Sigmoid colon (tissue), 7 donors: ENCODE measurements around the gene SH3BGRL. TPM values are rescaled to one million over a fixed set of nuclear protein-coding genes. Genes with fewer than 3 reads are reported as not detected.

Experiments
- DNase-seq: peaks from one replicate; pipeline ENCODE4 v3.0.0-alpha.2; 2019
- H3K27ac ChIP-seq, 4 donors: fragments of 200-600 bp; sonication (generic); one replicate each; pipeline ENCODE4 v1.5.1; 2016 to 2019; ENCODE audit warnings: mild to moderate bottlenecking in 1 of 4
- H3K27me3 ChIP-seq, 3 donors: fragments of 200-600 bp; sonication (generic); one replicate each; pipeline ENCODE4 v1.5.1; 2019; ENCODE audit warnings: mild to moderate bottlenecking in 1 of 3
- H3K36me3 ChIP-seq, 4 donors: fragments of 200-600 bp; sonication (generic); one replicate each; pipeline ENCODE4 v1.5.1; 2016 to 2019
- H3K4me1 ChIP-seq, 4 donors: fragments of 200-600 bp; sonication (generic); one replicate each; pipeline ENCODE4 v1.5.1; 2017 to 2019
- H3K4me3 ChIP-seq, 4 donors: fragments of 200-600 bp; sonication (generic); one replicate each; pipeline ENCODE4 v1.5.1; 2017 to 2019; ENCODE audit warnings: mild to moderate bottlenecking in 2 of 4, moderate library complexity in 1 of 4
- H3K9me3 ChIP-seq, 4 donors: fragments of 200-600 bp in 3 of 4; sonication (generic) in 3 of 4; one replicate each; pipeline versions ENCODE4 v1.5.1 to v1.6.1; 2013 to 2019
- EP300 ChIP-seq, 4 donors: sonication (generic); formaldehyde crosslinking; IDR thresholded peaks; one replicate each; pipeline ENCODE4 v1.6.1; 2017; ENCODE audit warnings: antibody characterized with exemption in 4 of 4
- POLR2A ChIP-seq, 2 donors: fragments of 450-650 bp; IDR thresholded peaks; one replicate each; pipeline ENCODE4 v1.6.1; 2016; ENCODE audit warnings: antibody characterized with exemption in 2 of 2, mild to moderate bottlenecking in 2 of 2, moderate library complexity in 2 of 2
- POLR2AphosphoS5 ChIP-seq, 4 donors: sonication (generic); formaldehyde crosslinking; IDR thresholded peaks; one replicate each; pipeline ENCODE4 v1.6.1; 2017; ENCODE audit warnings: antibody characterized with exemption in 4 of 4
- WGBS, 2 donors: extraction: QIAGEN DNeasy Blood & Tissue Kit; methylation state at CpG; one replicate each; pipeline ENCODE4 v1.1.7; 2013; 5-methylcytosine and 5-hydroxymethylcytosine counted together
- intact Hi-C: fragments of 100-400 bp; cut with DNase I; formaldehyde crosslinking; loops from one replicate; pipeline ENCODE4 v1.15.1; 2023
- polyA plus RNA-seq, 3 donors: library from polyadenylated mRNA; stranded (reverse); fragments of 200-250 nt; gene quantifications; one replicate each; pipeline ENCODE4 v1.2.3, GENCODE V29; 2013
- total RNA-seq, 4 donors: library from RNA; depleted of rRNA; stranded (reverse); fragments of >200 nt; gene quantifications; one replicate each; pipeline ENCODE4 v1.1.0, GENCODE V29; 2016
- TF ChIP-seq, protein P1 (sequence below), 4 experiments: fragments of 450-650 bp in 3 of 4; fragments of 200-600 bp in 1 of 4; IDR thresholded peaks; one replicate each; pipeline ENCODE4 v1.5.1; 2016 to 2019; ENCODE audit warnings: antibody characterized with exemption in 4 of 4, mild to moderate bottlenecking in 3 of 4, moderate library complexity in 2 of 4
- donor health status: healthy with polysubstance abuse.
- donor health status: Bipolar disorder and iron deficiency.
- donor health status: healthy.

The SH3BGRL gene
- total and polyA plus RNA-seq, 7 donors, result 66.0 to 452 (median 358) TPM

DNA sequence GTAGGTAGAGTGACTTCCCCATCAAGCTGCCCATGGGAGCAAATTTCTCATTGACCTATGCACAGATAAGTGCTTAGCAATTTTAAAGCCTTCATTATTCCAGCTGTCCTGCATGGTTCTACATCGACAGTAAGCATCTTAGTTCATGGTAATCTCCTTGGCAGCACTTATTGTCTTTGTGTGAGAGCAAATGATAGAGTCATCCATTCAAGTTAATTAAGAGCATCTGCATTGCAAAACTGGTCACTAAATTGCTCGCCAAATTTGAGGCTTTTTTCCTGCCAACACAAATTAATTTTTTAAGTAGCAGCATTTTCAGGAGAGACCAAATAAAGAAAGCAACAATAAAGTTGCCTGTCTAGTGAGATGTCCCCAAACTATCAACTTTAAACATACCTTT lies 76.7 kb downstream of the SH3BGRL start:
- Histone ChIP-seq H3K36me3 (peaks cover 4 to 30% (median 5%) of the 10 kb centered on the region in 4 donors), H3K27me3 (no peaks in the 10 kb centered on the region), H3K9me3 (no peaks in the 10 kb centered on the region), H3K27ac (no peak overlapping the region), H3K4me1 (no peaks in the 10 kb centered on the region), H3K4me3 (no peak overlapping the region)
- intact Hi-C loops, result loop anchor here (10.0 kb wide), 1 partner anchor 56 kb away; no protein-coding TSS in a partner anchor
- TF ChIP-seq POLR2AphosphoS5 (IDR thresholded peaks at IDR 0.05) (no peak), EP300 (IDR thresholded peaks at IDR 0.05) (no peak), POLR2A (IDR thresholded peaks at IDR 0.05) (no peak)
- TF ChIP-seq, protein P1, sequence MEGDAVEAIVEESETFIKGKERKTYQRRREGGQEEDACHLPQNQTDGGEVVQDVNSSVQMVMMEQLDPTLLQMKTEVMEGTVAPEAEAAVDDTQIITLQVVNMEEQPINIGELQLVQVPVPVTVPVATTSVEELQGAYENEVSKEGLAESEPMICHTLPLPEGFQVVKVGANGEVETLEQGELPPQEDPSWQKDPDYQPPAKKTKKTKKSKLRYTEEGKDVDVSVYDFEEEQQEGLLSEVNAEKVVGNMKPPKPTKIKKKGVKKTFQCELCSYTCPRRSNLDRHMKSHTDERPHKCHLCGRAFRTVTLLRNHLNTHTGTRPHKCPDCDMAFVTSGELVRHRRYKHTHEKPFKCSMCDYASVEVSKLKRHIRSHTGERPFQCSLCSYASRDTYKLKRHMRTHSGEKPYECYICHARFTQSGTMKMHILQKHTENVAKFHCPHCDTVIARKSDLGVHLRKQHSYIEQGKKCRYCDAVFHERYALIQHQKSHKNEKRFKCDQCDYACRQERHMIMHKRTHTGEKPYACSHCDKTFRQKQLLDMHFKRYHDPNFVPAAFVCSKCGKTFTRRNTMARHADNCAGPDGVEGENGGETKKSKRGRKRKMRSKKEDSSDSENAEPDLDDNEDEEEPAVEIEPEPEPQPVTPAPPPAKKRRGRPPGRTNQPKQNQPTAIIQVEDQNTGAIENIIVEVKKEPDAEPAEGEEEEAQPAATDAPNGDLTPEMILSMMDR (IDR thresholded peaks at IDR 0.05), result no peak
- WGBS, 2 donors, result 94% methylated on average over 2 of the region's 2 CpGs
- DNase-seq, result no peak

GRCh38 chrX:81280148-81280547 lies 78.2 kb downstream of the SH3BGRL start:
- 96 to 97% methylated on average over 8 of the region's 8 CpGs for WGBS, 2 donors
- no peak for DNase-seq
- no peak overlapping the region for H3K27ac ChIP-seq
- H3K4me3 ChIP-seq, result no peak overlapping the region
- TF ChIP-seq POLR2AphosphoS5 (IDR thresholded peaks at IDR 0.05) (no peak), EP300 (IDR thresholded peaks at IDR 0.05) (no peak), POLR2A (IDR thresholded peaks at IDR 0.05) (no peak)
- TF ChIP-seq, protein P1 (IDR thresholded peaks at IDR 0.05), result no peak
- no peaks in the 10 kb centered on the region for H3K4me1 ChIP-seq
- intact Hi-C loops, result no loop called here
- no peaks in the 10 kb centered on the region for H3K9me3 ChIP-seq
- peaks cover 4 to 30% (median 5%) of the 10 kb centered on the region in 4 donors for H3K36me3 ChIP-seq
- H3K27me3 ChIP-seq, result no peaks in the 10 kb centered on the region

- no peak overlapping the region for H3K4me3 ChIP-seq
- TF ChIP-seq EP300 (IDR thresholded peaks at IDR 0.05) (no peak), POLR2AphosphoS5 (IDR thresholded peaks at IDR 0.05) (no peak), POLR2A (IDR thresholded peaks at IDR 0.05) (no peak)
- TF ChIP-seq, protein P1 (IDR thresholded peaks at IDR 0.05), result no peak
- H3K27ac ChIP-seq, result no peak overlapping the region
- no peaks in the 10 kb centered on the region for H3K4me1 ChIP-seq
- DNase-seq, result no peak
- intact Hi-C loops, result no loop called here
- 88% methylated on average over 3 of the region's 3 CpGs for WGBS, 2 donors
- H3K36me3 ChIP-seq, result no peaks in the 10 kb centered on the region
- H3K9me3 ChIP-seq, result no peaks in the 10 kb centered on the region
- H3K27me3 ChIP-seq, result no peaks in the 10 kb centered on the region
Observed at GRCh38 chrX:81286075-81286474, 84.2 kb downstream of the SH3BGRL start.

- H3K27ac ChIP-seq, result no peak overlapping the region
- H3K36me3 ChIP-seq, result no peaks in the 10 kb centered on the region
- H3K4me1 ChIP-seq, result no peaks in the 10 kb centered on the region
- no peak overlapping the region for H3K4me3 ChIP-seq
- 35 to 69% methylated on average over 1 of the region's 1 CpG for WGBS, 2 donors
- no peak for DNase-seq
- TF ChIP-seq, protein P1 (IDR thresholded peaks at IDR 0.05), result no peak
- TF ChIP-seq EP300 (IDR thresholded peaks at IDR 0.05), result no peak
- TF ChIP-seq POLR2AphosphoS5 (IDR thresholded peaks at IDR 0.05), result no peak
- TF ChIP-seq POLR2A (IDR thresholded peaks at IDR 0.05), result no peak
- intact Hi-C loops, result no loop called here
- no peaks in the 10 kb centered on the region for H3K9me3 ChIP-seq
- no peaks in the 10 kb centered on the region for H3K27me3 ChIP-seq
Observed at GRCh38 chrX:81286608-81287007, 84.7 kb downstream of the SH3BGRL start.

- Histone ChIP-seq H3K27me3 (no peaks in the 10 kb centered on the region), H3K36me3 (peaks cover 0 to 6% (median 0%) of the 10 kb centered on the region in 4 donors), H3K27ac (no peak overlapping the region), H3K4me3 (no peak overlapping the region), H3K4me1 (no peaks in the 10 kb centered on the region), H3K9me3 (no peaks in the 10 kb centered on the region)
- 96% methylated on average over 2 of the region's 2 CpGs for WGBS, 2 donors
- intact Hi-C loops, result no loop called here
- no peak for DNase-seq
- TF ChIP-seq EP300 (IDR thresholded peaks at IDR 0.05), result no peak
- TF ChIP-seq, protein P1 (IDR thresholded peaks at IDR 0.05), result no peak
- no peak for TF ChIP-seq POLR2A (IDR thresholded peaks at IDR 0.05)
- no peak for TF ChIP-seq POLR2AphosphoS5 (IDR thresholded peaks at IDR 0.05)
Observed at GRCh38 chrX:81291996-81292395, 90.1 kb downstream of the SH3BGRL start.
